Prostate gland (tissue), 2 donors: ENCODE data around the gene SLC25A26.

ENCODE experiments used
- CTCF ChIP-seq, 4 experiments: fragments of 200-600 bp in 2 of 4; fragments of 450-650 bp in 2 of 4; sonication (generic) in 2 of 4; IDR thresholded peaks; 1 replicate in 3 of 4; 2 replicates in 1 of 4; pipeline ENCODE4 v1.5.1; 2016 to 2019; ENCODE audit warnings: antibody characterized with exemption in 4 of 4, mild to moderate bottlenecking in 2 of 4, moderate library complexity in 2 of 4
- POLR2A ChIP-seq: fragments of 450-650 bp; IDR thresholded peaks from one replicate; pipeline ENCODE4 v1.6.1; 2016; ENCODE audit warnings: antibody characterized with exemption, mild to moderate bottlenecking
- POLR2AphosphoS5 ChIP-seq: sonication (generic); formaldehyde crosslinking; IDR thresholded peaks from one replicate; pipeline ENCODE4 v1.6.1; 2017; ENCODE audit warnings: antibody characterized with exemption

GRCh38 chr3:66182246-66182645 lies 38.6 kb upstream of the SLC25A26 start:
- TF ChIP-seq CTCF (IDR thresholded peaks at IDR 0.05) (no peak), POLR2A (no peak), POLR2AphosphoS5 (no peak)
